Neural progenitor cell (in vitro differentiated cells): Measurements from ENCODE around the gene ZFAND6. TPM values are rescaled to one million over a fixed set of nuclear protein-coding genes. Genes with fewer than 3 reads are reported as not detected.

Experiments used
- DNase-seq: peaks from one replicate; pipeline ENCODE4 v3.0.0-alpha.2; 2016; ENCODE audit warnings: low spot score
- H2AFZ ChIP-seq: fragments of 200-600 bp; sonication (generic); replicated peaks from 2 replicates; pipeline ENCODE4 v1.6.1; 2016; ENCODE audit warnings: antibody characterized with exemption
- H3F3A ChIP-seq: fragments of 200-600 bp; sonication (generic); 2 replicates; pipeline ENCODE4 v1.6.1; 2016; ENCODE audit warnings: antibody characterized with exemption, low read depth
- H3K27ac ChIP-seq: fragments of 200-600 bp; sonication (generic); 2 replicates; pipeline ENCODE4 v1.5.1; 2016; ENCODE audit warnings: mild to moderate bottlenecking
- H3K27me3 ChIP-seq: fragments of 200-600 bp; sonication (generic); 2 replicates; pipeline ENCODE4 v1.6.1; 2016; ENCODE audit warnings: mild to moderate bottlenecking, moderate library complexity
- H3K36me3 ChIP-seq: fragments of 200-600 bp; sonication (generic); 2 replicates; pipeline ENCODE4 v1.5.1; 2016
- H3K4me1 ChIP-seq: fragments of 200-600 bp; sonication (generic); 2 replicates; pipeline ENCODE4 v1.6.1; 2016; ENCODE audit warnings: mixed run types
- H3K4me2 ChIP-seq: fragments of 200-600 bp; sonication (generic); 2 replicates; pipeline ENCODE4 v1.6.1; 2016
- H3K4me3 ChIP-seq: fragments of 200-600 bp; sonication (generic); 2 replicates; pipeline ENCODE4 v1.5.1; 2016
- H3K79me2 ChIP-seq: fragments of 200-600 bp; sonication (generic); 2 replicates; pipeline ENCODE4 v1.6.1; 2016; ENCODE audit warnings: low read depth
- H3K9ac ChIP-seq: fragments of 200-600 bp; sonication (generic); 2 replicates; pipeline ENCODE4 v1.6.1; 2016
- H3K9me3 ChIP-seq: fragments of 200-600 bp; sonication (generic); 2 replicates; pipeline ENCODE4 v1.5.1; 2016; ENCODE audit warnings: low read depth
- H4K20me1 ChIP-seq: fragments of 200-600 bp; sonication (generic); 2 replicates; pipeline ENCODE4 v1.6.1; 2016; ENCODE audit warnings: low read depth
- H3K27ac Mint-ChIP-seq: 3 replicates; pipeline ENCODE4 v1.8.0; 2021; ENCODE audit warnings: mixed read lengths
- H3K27me3 Mint-ChIP-seq: 2 replicates; pipeline ENCODE4 v1.8.0; 2022; ENCODE audit warnings: low read depth, mild to moderate bottlenecking, inconsistent platforms, moderate library complexity, mixed read lengths; ENCODE audit not compliant: insufficient read depth
- H3K36me3 Mint-ChIP-seq: 3 replicates; pipeline ENCODE4 v1.8.0; 2021; ENCODE audit warnings: mixed read lengths
- H3K4me1 Mint-ChIP-seq: 3 replicates; pipeline ENCODE4 v1.8.0; 2021; ENCODE audit warnings: mixed read lengths
- H3K4me3 Mint-ChIP-seq: 3 replicates; pipeline ENCODE4 v1.8.0; 2021; ENCODE audit warnings: mild to moderate bottlenecking, moderate library complexity, mixed read lengths
- H3K9me3 Mint-ChIP-seq: 3 replicates; pipeline ENCODE4 v1.8.0; 2020; ENCODE audit warnings: mixed read lengths
- CTCF ChIP-seq: fragments of 200-600 bp; sonication (generic); IDR thresholded peaks from 2 replicates; pipeline ENCODE4 v1.5.1; 2017; ENCODE audit warnings: antibody characterized with exemption, mild to moderate bottlenecking
- EZH2 ChIP-seq: fragments of 200-600 bp; sonication (generic); IDR thresholded peaks from 2 replicates; pipeline ENCODE4 v1.6.1; 2017; ENCODE audit warnings: antibody characterized with exemption, mild to moderate bottlenecking, moderate library complexity
- EZH2phosphoT487 ChIP-seq: fragments of 200-600 bp; sonication (generic); IDR thresholded peaks from 2 replicates; pipeline ENCODE4 v1.6.1; 2017; ENCODE audit warnings: antibody characterized with exemption
- total RNA-seq: library from RNA; depleted of rRNA; stranded (reverse); fragments of >200 nt; gene quantifications from 2 replicates; pipeline ENCODE4 v1.2.3, GENCODE V29; 2015; ENCODE audit warnings: low replicate concordance

ZFAND6 gene
- total RNA-seq, 1 donor from 2014 or later = 329 TPM

GRCh38 chr15:80152896-80153876 is 93.7 kb downstream of the ZFAND6 start, which contains the start of gene FAH:
FAH (plus strand) TSS chr15:80152999; CDS start chr15:80153055, 56 bp downstream.
- H3K27me3 ChIP-seq = peaks cover 25% of the 10 kb centered on the region
- peak within 1 kb of the TSS; percentile 66 for H3K4me3 ChIP-seq
- no peaks in the 10 kb centered on the region for H4K20me1 ChIP-seq
- no peaks in the 10 kb centered on the region for H3K36me3 ChIP-seq
- no peaks in the 10 kb centered on the region for H3K9me3 ChIP-seq
- no peak within 1 kb of the TSS for H3K27ac ChIP-seq
- H3K36me3 Mint-ChIP-seq = no peaks in the 10 kb centered on the region
- H3F3A ChIP-seq = peaks cover 19% of the 10 kb centered on the region
- H3K79me2 ChIP-seq = no peaks in the 10 kb centered on the region
- H3K27ac Mint-ChIP-seq = peak within 1 kb of the TSS; percentile 30
- DNase-seq = peak; percentile 48
- peaks cover 33% of the 10 kb centered on the region for H3K4me1 Mint-ChIP-seq
- peaks cover 8% of the 10 kb centered on the region for H3K27me3 Mint-ChIP-seq
- peak within 1 kb of the TSS; percentile 68 for H2AFZ ChIP-seq
- H3K9ac ChIP-seq = no peak within 1 kb of the TSS
- H3K4me2 ChIP-seq = peak within 1 kb of the TSS; percentile 95
- no peaks in the 10 kb centered on the region for H3K9me3 Mint-ChIP-seq
- H3K4me1 ChIP-seq = peaks cover 5% of the 10 kb centered on the region
- TF ChIP-seq EZH2phosphoT487 = no peak
- no peak for TF ChIP-seq CTCF
- peak within 1 kb of the TSS; percentile 91 for H3K4me3 Mint-ChIP-seq

- H3K4me1 Mint-ChIP-seq = peaks cover 33% of the 10 kb centered on the region
- Histone ChIP-seq H3K36me3 (no peaks in the 10 kb centered on the region), H3F3A (peaks cover 19% of the 10 kb centered on the region), H3K9ac (no peak overlapping the region), H3K79me2 (no peaks in the 10 kb centered on the region), H4K20me1 (no peaks in the 10 kb centered on the region), H3K9me3 (no peaks in the 10 kb centered on the region), H2AFZ (no peak overlapping the region), H3K4me1 (peaks cover 5% of the 10 kb centered on the region), H3K27me3 (peaks cover 25% of the 10 kb centered on the region), H3K4me3 (peak overlapping the region; percentile 66), H3K27ac (no peak overlapping the region), H3K4me2 (peak overlapping the region; percentile 95)
- H3K27me3 Mint-ChIP-seq = peaks cover 11% of the 10 kb centered on the region
- H3K27ac Mint-ChIP-seq = no peak overlapping the region
- no peaks in the 10 kb centered on the region for H3K9me3 Mint-ChIP-seq
- H3K36me3 Mint-ChIP-seq = no peaks in the 10 kb centered on the region
- H3K4me3 Mint-ChIP-seq = peak overlapping the region; percentile 91
- no peak for DNase-seq
- TF ChIP-seq EZH2phosphoT487 (no peak), CTCF (no peak), EZH2 (no peak)
Observed at GRCh38 chr15:80153900-80154299, 94.4 kb downstream of the ZFAND6 start.

DNA sequence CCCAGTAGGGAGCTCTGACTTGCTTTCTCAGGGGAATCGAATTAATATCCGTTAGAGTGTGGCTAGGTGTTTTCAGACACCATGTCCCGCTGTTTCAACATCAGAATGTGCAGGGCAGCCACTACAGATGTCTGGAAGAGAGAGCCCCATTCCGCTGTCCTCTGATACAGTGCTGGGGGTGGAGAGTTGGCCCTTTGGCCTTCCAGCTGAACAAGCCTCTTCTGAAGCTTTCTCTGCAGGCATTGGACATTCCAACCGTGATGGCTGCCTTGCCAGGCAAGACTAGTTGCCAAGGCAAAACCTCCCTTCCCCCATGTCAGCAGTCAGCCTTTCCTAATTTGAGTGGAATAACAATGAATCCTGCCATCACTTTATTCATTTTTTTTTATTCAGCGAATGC is 94.9 kb downstream of the ZFAND6 start:
- no peaks in the 10 kb centered on the region for H3K79me2 ChIP-seq
- H3K4me1 ChIP-seq = peaks cover 5% of the 10 kb centered on the region
- Mint-ChIP-seq H3K9me3 (no peaks in the 10 kb centered on the region), H3K27ac (peak overlapping the region; percentile 87), H3K27me3 (peaks cover 11% of the 10 kb centered on the region), H3K4me1 (peaks cover 33% of the 10 kb centered on the region), H3K36me3 (no peaks in the 10 kb centered on the region), H3K4me3 (peak overlapping the region; percentile 91)
- H3K9ac ChIP-seq = no peak overlapping the region
- H3K27me3 ChIP-seq = peaks cover 25% of the 10 kb centered on the region
- H2AFZ ChIP-seq = no peak overlapping the region
- H3F3A ChIP-seq = peaks cover 19% of the 10 kb centered on the region
- H3K36me3 ChIP-seq = no peaks in the 10 kb centered on the region
- TF ChIP-seq CTCF (no peak), EZH2 (no peak), EZH2phosphoT487 (no peak)
- peak; percentile 32 for DNase-seq
- H3K4me3 ChIP-seq = no peak overlapping the region
- no peaks in the 10 kb centered on the region for H3K9me3 ChIP-seq
- H4K20me1 ChIP-seq = no peaks in the 10 kb centered on the region
- peak overlapping the region; percentile 17 for H3K4me2 ChIP-seq
- no peak overlapping the region for H3K27ac ChIP-seq
